AG09319 (cell line): ENCODE data around the gene MITD1.

Experiments used
- DNase-seq: peaks from one replicate; pipeline ENCODE4 v3.0.0-alpha.2; 2010; ENCODE audit warnings: low read depth; ENCODE audit errors: extremely low read depth
- CTCF ChIP-seq: IDR thresholded peaks from 2 replicates; pipeline ENCODE4 v1.5.1; 2011; ENCODE audit warnings: low read depth, mild to moderate bottlenecking, inconsistent platforms, low read length, moderate library complexity

The MITD1 gene

GRCh38 chr2:99153921-99154604, 26.8 kb downstream of the MITD1 start:
- TF ChIP-seq CTCF, result no peak
- DNase-seq, result no peak

- no peak for TF ChIP-seq CTCF
- no peak for DNase-seq
Measured at GRCh38 chr2:99152199-99152895, 28.5 kb downstream of the MITD1 start.

GRCh38 chr2:99150706-99151105, 30.2 kb downstream of the MITD1 start:
- no peak for TF ChIP-seq CTCF
- no peak for DNase-seq

- peak; percentile 37 for DNase-seq
- no peak for TF ChIP-seq CTCF
Measured at GRCh38 chr2:99141110-99142108, 39.4 kb downstream of the MITD1 start, which contains the start of gene C2orf15. C2orf15 (plus strand) TSS chr2:99141707; CDS start chr2:99150559, 8,852 bp downstream.

- DNase-seq, result no peak
- no peak for TF ChIP-seq CTCF
Measured at GRCh38 chr2:99140860-99141109, 40.1 kb downstream of the MITD1 start.

GRCh38 chr2:99140056-99140859, 40.6 kb downstream of the MITD1 start:
- DNase-seq, result no peak
- TF ChIP-seq CTCF, result no peak
